Skeletal muscle satellite cell (primary cell): ENCODE results near the gene DISC1.
"Not testable (repeated sequence)": the region's sequence is repeated elsewhere in the genome, so short reads cannot be mapped to it uniquely, and the experiment has no call there.

Experiments used
- H3K27me3 ChIP-seq: 2 replicates; pipeline ENCODE4 v1.7.0; 2013; ENCODE audit warnings: low read length; ENCODE audit not compliant: control insufficient read depth, insufficient read depth
- H3K36me3 ChIP-seq: 2 replicates; pipeline ENCODE4 v1.7.0; 2013; ENCODE audit warnings: mild to moderate bottlenecking, control low read depth, low read length; ENCODE audit not compliant: insufficient read depth
- H3K4me1 ChIP-seq: 2 replicates; pipeline ENCODE4 v1.7.0; 2013; ENCODE audit warnings: low read length; ENCODE audit not compliant: control insufficient read depth, insufficient read depth
- H3K4me2 ChIP-seq: 2 replicates; pipeline ENCODE4 v1.7.0; 2013; ENCODE audit warnings: mild to moderate bottlenecking, low read length
- H3K4me3 ChIP-seq: 2 replicates; pipeline ENCODE4 v1.7.0; 2013; ENCODE audit warnings: low read length
- H3K9ac ChIP-seq: 2 replicates; pipeline ENCODE4 v1.7.0; 2013; ENCODE audit warnings: mild to moderate bottlenecking, low read depth, low read length, moderate library complexity
- H3K9me3 ChIP-seq: replicated peaks from 2 replicates; pipeline ENCODE4 v1.7.0; 2013; ENCODE audit warnings: mild to moderate bottlenecking, control low read depth, low read length

Gene DISC1

DNA sequence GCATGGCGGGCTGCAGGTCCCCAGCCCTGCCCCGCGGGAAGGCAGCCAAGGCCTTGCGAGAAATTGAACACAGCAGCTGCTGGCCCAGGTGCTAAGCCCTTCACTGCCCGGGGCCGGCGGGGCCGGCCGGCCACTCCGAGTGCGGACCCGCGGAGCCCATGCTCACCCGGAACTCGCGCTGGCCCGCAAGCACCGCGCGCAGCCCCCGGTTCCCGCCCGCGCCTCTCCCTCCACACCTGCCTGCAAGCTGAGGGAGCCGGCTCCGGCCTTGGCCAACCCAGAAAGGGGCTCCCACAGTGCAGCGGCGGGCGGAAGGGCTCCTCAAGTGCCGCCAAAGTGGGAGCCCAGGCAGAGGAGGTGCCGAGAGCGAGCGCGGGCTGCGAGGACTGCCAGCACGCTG, 15.5 kb downstream of the DISC1 start:
- H3K4me2 ChIP-seq, H3K4me3 ChIP-seq, H3K9ac ChIP-seq, H3K36me3 ChIP-seq, H3K4me1 ChIP-seq, H3K27me3 ChIP-seq, H3K9me3 ChIP-seq: not testable (repeated sequence)

DNA sequence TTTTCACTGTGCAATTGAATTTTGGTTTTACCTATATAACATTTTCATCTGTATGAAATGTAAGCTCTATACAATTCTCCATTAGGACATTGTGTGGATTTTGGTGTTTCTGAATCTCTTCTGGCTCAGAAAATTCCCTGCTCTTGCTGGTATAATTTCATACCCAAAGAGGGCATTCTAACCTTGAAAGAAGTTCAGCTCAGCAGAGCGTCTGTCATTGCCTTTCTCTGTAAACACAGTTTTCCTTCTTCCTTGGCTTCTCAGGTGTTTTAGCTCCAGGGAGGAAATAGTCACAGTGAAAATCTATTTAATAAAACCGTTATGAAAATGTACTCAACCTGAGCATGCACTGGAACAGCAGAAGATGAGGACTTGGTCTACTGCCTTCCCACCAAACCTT, 16.0 kb downstream of the DISC1 start:
- H3K36me3 ChIP-seq = no peaks in the 10 kb centered on the region
- H3K27me3 ChIP-seq = no peaks in the 10 kb centered on the region
- H3K9me3 ChIP-seq = no peaks in the 10 kb centered on the region
- H3K4me2 ChIP-seq = no peak overlapping the region
- no peak overlapping the region for H3K9ac ChIP-seq
- no peaks in the 10 kb centered on the region for H3K4me1 ChIP-seq
- H3K4me3 ChIP-seq = no peak overlapping the region

DNA sequence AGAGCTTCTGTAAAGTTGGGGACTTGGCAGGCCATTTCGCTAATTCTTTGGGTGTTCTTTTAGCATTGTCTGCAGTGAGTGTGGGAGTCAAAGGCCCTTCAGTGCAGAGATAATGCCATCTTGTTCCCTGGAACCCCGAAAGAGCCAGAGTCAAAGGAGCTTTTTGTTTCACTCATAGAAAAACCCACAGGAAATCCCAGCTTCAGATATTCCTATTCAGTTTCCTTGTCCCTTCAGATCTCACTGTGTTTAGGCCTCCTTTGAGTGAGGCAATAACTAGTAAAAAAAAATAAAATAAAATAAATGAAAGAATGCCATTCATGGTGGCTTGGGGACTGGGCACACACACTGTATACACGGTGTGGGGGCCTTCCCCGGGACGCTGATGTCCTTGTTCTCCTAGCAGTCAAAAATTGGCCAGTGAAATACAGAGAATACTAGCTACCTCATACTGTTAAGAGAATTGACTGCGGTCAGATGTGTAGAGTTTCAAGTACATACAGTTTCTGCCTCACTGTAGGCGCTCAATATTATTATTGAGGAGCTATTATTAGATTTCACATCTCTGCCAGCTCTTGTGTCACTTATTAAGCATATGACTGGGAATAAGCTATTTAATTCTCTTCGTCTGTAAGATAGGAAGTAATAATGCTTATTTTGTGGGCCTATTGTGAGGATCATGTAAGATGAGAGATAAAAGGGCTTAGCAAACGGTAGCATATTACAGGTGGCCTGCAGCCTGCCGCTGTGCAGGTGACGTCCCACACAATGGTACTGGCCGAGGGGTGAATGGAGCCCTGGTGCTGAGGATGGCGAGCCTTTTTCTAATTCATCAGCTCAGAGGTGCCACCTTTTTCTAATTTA, 16.7 kb downstream of the DISC1 start:
- no peak overlapping the region for H3K9ac ChIP-seq
- H3K4me1 ChIP-seq = no peaks in the 10 kb centered on the region
- H3K4me2 ChIP-seq = no peak overlapping the region
- H3K36me3 ChIP-seq = no peaks in the 10 kb centered on the region
- no peaks in the 10 kb centered on the region for H3K9me3 ChIP-seq
- H3K27me3 ChIP-seq = no peaks in the 10 kb centered on the region
- H3K4me3 ChIP-seq = no peak overlapping the region

DNA sequence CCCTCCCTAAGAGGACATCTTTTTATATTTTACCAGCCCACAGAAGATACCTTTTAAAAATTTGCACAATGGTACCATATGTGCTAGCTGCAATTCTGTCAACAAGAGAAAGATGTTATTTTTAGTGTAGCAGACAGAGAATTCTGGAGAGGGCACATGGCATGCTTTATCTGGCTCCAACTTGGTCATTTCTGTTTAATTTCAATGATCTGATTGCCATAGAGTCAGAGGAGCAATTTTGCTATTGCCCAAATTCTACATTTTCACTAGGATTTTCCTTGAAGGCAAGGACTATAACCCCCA, 17.3 kb downstream of the DISC1 start:
- H3K9me3 ChIP-seq = no peaks in the 10 kb centered on the region
- H3K4me1 ChIP-seq = no peaks in the 10 kb centered on the region
- no peaks in the 10 kb centered on the region for H3K36me3 ChIP-seq
- no peak overlapping the region for H3K9ac ChIP-seq
- no peaks in the 10 kb centered on the region for H3K27me3 ChIP-seq
- no peak overlapping the region for H3K4me2 ChIP-seq
- no peak overlapping the region for H3K4me3 ChIP-seq

DNA sequence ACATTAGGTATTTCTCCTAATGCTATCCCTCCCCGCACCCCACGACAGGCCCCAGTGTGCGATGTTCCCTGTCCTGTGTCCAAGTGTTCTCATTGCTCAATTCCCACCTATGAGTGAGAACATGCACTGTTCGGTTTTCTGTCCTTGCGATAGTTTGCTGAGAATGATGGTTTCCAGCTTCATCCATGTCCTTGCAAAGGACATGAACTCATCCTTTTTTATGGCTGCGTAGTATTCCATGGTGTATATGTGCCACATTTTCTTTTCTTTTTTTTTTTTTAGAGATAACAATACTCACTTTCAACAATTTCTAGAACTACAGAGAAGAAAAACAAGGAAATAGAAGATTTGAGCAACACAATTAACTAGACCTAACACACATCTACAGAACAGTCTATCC, 19.0 kb downstream of the DISC1 start:
- not testable (repeated sequence) for H3K4me1 ChIP-seq, H3K27me3 ChIP-seq, H3K4me2 ChIP-seq, H3K4me3 ChIP-seq, H3K36me3 ChIP-seq, H3K9ac ChIP-seq, H3K9me3 ChIP-seq

DNA sequence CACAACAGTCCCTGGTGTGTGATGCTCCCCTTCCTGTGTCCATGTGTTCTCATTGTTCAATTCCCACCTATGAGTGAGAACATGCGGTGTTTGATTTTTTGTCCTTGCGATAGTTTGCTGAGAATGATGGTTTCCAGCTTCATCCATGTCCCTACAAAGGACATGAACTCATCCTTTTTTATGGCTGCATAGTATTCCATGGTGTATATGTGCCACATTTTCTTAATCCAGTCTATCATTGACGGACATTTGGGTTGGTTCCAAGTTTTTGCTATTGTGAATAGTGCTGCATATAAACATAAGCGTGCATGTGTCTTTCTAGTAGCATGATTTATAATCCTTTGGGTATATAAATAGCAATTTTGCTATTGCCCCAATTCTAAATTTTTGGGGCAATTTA, 19.6 kb downstream of the DISC1 start:
- not testable (repeated sequence) for H3K4me1 ChIP-seq, H3K4me2 ChIP-seq, H3K36me3 ChIP-seq, H3K9ac ChIP-seq, H3K9me3 ChIP-seq, H3K4me3 ChIP-seq, H3K27me3 ChIP-seq

DNA sequence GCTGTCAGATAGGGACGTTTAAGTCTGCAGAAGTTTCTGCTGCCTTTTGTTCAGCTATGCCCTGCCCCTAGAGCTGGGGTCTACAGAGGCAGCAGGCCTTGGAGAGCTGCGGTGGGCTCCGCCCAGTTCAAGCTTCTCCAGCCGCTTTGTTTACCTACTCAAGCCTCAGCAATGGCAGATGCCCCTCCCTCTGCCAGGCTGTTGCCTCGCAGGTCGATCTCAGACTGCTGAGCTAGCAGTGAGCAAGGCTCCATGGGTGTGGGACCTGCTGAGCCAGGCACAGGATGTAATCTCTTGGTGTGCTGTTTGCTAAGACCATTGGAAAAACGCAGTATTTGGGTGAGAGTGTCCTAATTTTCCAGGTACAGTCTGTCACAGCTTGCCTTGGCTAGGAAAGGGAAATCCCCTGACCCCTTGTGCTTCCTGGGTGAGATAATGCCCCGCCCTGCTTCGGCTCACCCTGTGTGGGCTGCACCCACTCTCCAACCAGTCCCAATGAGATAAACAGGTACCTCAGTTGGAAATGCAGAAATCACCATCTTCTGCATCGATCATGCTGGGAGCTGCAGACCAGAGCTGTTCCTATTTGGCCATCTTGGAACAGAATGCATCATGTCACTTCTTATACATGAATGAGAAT, 25.2 kb downstream of the DISC1 start:
- H3K9ac ChIP-seq, H3K9me3 ChIP-seq, H3K36me3 ChIP-seq, H3K4me3 ChIP-seq, H3K4me1 ChIP-seq, H3K27me3 ChIP-seq, H3K4me2 ChIP-seq: not testable (repeated sequence)

DNA sequence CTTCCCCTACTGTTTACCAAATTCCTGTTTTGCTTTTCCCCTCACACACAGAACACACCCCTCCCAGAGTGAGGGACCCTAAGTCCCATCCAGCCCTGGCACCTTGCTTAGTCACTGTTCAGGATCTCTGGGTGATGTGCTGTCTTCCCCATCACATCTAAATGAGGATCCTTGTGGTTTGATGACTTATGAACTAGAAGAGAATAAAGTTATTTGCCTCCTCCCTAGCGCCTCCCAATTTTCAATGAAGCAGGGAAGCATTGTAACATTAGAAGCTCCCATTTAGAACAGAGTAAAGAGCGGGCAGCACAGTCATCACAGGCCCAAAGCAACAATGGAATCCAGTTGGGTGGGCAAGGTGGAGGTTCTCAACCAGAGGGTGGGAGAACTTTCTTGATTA, 27.0 kb downstream of the DISC1 start:
- H3K4me1 ChIP-seq = peaks cover 6% of the 10 kb centered on the region
- H3K9ac ChIP-seq = no peak overlapping the region
- no peak overlapping the region for H3K4me3 ChIP-seq

DNA sequence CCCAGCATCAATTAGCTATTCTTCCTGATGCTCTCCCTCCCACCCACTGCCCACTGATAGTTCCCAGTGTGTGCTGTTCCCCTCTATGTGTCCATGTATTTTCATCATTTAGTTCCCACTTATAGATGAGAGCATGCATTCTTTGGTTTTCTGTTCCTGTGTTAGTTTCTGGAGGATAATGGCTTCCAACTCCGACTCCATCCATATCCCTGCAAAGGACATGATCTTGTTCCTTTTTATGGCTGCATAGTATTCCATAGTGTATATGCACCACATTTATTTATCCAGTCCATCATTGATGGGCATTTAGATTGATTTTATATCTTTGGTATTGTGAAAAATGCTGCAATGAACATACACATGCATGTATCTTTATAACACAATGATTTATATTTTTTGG, 30.2 kb downstream of the DISC1 start:
- Histone ChIP-seq H3K4me2 (no peak overlapping the region), H3K9ac (no peak overlapping the region), H3K4me1 (peaks cover 6% of the 10 kb centered on the region), H3K9me3 (no peaks in the 10 kb centered on the region), H3K4me3 (no peak overlapping the region), H3K36me3 (no peaks in the 10 kb centered on the region), H3K27me3 (no peaks in the 10 kb centered on the region)

More for the DNA sequence above, 27.0 kb downstream of the DISC1 start:
- Histone ChIP-seq H3K36me3 (no peaks in the 10 kb centered on the region), H3K4me2 (no peak overlapping the region), H3K9me3 (no peaks in the 10 kb centered on the region), H3K27me3 (no peaks in the 10 kb centered on the region)

DNA sequence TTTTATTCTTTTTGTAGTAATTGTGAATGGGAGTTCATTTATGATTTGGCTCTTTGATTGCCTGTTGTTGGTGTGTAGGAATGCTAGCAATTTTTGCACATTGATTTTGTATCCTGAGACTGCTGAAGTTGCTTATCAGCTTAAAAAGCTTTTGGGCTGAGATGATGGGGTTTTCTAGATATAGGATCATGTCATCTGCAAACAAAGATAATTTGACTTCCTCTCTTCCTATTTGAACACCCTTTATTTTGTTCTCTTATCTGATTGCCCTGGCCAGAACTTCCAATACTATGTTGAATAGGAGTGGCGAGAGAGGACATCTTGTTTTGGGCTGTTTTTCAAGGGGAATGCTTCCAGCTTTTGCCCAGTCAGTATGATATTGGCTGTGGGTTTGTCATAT, 31.6 kb downstream of the DISC1 start:
- H3K4me3 ChIP-seq, H3K9ac ChIP-seq, H3K4me2 ChIP-seq, H3K36me3 ChIP-seq, H3K4me1 ChIP-seq, H3K9me3 ChIP-seq, H3K27me3 ChIP-seq: not testable (repeated sequence)

DNA sequence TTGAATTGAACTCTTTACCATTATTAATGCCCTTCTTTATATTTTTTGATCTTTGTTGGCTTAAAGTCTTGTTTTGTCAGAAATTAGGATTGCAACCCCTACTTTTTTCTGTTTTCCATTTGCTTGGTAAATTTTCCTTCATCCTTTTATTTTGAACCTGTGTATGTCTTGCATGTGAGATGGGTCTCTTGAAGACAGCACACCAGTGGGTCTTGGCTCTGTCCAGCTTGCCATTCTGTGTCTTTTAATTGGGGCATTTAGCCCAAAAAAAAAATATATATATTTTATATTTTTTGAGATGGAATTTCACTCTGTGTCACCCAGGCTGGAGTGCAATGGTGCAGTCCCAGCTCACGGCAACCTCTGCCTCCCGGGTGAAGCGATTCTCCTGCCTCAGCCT, 33.6 kb downstream of the DISC1 start:
- Histone ChIP-seq H3K36me3 (no peaks in the 10 kb centered on the region), H3K4me2 (no peak overlapping the region), H3K9me3 (no peaks in the 10 kb centered on the region), H3K4me3 (no peak overlapping the region), H3K4me1 (no peaks in the 10 kb centered on the region), H3K9ac (no peak overlapping the region), H3K27me3 (no peaks in the 10 kb centered on the region)

DNA sequence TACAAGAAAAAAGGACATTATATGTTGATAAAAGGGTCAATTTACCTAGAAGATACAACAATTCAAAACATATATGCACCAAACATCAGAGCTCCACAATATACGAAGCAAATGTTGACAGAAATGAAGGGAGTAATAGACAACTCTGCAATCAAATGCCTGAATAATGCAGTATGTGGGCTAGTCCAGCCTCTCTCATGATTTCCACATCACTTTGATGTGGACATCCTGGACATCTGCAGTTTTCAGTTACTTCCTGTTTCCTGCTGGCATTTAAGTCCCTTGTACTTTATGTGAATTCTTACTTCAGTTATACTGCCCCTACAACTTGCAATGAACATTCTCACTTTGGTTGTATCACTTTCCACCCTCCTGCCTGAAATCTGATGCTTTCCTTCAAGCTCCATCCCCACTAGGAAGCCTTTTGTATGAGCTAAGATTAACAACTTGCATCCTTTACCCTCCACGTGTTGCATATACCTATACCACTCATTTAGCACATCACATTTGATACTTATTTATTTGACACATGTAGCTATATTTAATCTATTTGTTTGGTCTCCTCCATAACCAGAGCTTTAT, 36.7 kb downstream of the DISC1 start:
- Histone ChIP-seq H3K27me3 (no peaks in the 10 kb centered on the region), H3K4me1 (no peaks in the 10 kb centered on the region), H3K9ac (no peak overlapping the region), H3K9me3 (no peaks in the 10 kb centered on the region), H3K36me3 (no peaks in the 10 kb centered on the region), H3K4me2 (no peak overlapping the region), H3K4me3 (no peak overlapping the region)
